Suppressor macrophage (primary cell): ENCODE results near the gene PIF1.
A peak's percentile ranks its signal among the peaks of the same experiment; 100 is the strongest.
"Not testable (repeated sequence)": the region's sequence is repeated elsewhere in the genome, so short reads cannot be mapped to it uniquely, and the experiment has no call there.

Experiments used
- DNase-seq, 4 experiments: peaks; one replicate each; pipeline ENCODE4 v3.0.0-alpha.2; 2020 to 2022

PIF1 gene

DNA sequence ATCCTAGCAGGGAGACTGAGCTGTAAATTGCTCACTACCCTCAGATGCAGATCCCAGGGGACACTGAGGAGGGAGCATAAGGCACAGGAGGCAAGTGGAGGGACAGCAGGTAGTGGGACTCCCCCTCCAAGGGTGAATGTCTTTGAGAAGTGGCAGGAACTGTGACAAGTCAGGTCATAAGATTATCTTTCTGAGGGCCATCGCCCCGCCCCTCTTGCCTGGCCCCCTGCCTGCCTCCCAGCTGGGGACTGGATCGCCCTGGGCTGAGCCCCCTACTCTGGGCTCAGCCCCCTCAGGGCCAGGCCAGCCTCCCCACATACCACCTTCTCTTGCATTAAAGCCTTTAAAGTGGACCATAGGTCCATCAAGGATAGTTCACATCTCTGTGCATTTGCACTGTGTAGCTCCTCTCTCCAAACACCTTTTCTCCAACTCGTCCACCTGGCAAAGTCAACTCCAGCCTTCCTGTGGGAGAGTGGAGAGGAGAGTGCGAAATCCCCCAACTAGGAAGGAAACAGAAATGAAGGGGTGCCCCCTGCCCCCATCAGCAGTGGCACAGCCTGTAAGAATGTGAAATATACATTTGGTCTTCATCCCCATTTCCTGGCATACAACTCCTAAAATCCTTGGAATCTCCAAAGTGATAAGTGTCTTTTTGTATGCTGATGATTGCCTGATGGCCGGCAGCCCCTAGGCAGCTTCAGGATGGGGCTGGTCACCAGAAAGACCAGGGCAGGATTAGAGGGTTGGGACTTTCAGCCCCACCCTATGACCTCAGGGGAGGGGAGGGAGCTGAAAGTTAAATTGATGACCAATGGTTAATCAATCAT, 14.7 kb downstream of the PIF1 start:
- DNase-seq: no peak

DNA sequence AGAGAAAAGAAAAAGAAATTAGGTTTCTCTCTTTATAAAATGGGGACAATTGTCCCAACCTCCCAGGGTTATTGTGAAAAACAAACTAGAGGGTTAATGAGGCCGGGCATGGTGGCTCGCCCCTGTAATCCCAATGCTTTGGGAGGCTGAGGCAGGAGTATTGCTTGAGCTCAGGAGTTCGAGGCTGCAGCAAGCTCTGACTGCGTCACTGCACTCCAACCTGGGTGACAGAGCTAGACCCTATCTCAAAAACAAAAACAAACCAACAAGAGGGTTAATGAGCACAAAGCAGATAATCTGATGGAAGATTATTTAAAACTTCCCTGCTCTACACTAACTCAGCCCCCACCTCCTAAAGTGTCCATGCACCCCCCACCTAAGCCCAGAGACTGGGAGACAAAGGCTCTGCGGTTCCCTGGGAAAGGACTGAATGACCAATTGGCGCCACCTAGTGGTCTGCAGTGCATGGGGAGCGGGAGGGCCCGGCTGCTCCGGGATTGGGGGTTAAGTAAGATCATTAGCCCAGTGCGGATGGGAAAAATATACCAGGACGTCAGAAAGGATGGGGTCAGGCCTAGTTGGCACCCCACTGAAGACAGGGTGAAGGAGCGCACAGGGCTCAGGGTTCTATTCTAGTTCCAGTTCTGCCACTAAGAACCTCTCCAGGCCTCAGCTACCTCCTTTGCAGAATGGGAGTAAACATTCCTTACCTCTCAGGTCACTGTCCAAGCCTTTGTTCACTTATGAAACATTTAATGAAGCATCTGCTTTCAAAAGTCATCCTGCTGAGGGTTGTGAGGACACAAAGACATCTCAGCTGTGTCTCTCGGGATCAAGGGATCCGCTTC, 15.6 kb downstream of the PIF1 start:
- DNase-seq: peak; percentile 78 to 89 (median 85)

DNA sequence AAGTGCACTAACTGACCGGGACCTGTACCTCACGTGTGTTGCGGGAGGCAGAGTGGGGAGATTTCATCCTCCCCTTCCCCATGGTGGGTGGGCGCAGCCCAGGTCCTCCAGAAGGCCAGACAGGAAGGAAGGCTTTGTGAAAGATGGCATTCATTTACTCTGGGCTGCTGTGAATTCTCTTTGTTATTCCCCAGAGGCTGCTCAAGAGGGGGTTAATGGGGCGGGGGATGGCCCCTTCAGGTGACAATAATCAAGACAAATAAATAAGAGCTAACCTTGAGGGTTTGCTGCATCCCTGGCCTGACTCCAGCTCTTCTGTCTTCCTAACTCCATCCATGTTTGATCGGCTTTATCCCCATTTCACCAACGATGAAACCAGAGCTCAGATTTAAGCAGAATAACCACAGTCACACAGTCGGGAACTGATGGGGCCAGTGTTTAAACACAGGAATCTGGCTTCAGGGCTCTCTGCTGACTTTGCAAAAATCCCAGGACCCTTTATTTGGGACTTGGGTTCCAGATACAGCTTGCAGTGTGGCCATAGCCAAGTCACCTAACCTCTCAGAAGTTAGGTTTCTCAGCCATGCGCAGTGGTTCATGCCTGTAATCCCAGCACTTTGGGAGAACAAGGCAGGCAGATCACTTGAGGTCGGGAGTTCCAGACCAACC, 16.5 kb downstream of the PIF1 start:
- DNase-seq: no peak

DNA sequence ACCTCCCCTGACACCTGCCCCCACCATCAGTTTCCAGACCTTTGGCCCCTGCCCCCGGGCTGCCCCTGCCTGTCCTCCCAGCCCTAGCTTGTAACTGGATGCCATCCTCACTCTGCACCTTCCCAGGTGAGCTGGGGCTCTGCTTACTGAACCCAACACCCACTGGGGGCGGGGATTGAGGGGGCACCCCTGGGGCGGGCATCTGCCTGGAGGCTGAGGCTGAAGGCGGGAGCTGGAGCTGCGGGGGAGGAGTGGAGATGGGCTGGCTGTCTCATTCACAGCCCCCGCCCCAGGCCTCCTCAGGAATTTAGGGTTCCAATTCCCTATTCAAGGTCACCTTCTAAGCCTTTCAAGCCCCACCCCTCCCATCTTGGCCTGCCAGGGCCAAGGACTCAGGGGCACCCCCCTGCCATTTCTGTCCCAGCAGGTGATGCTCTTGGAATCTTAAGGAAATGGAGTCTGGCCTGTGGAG, 17.7 kb downstream of the PIF1 start:
- no peak for DNase-seq

DNA sequence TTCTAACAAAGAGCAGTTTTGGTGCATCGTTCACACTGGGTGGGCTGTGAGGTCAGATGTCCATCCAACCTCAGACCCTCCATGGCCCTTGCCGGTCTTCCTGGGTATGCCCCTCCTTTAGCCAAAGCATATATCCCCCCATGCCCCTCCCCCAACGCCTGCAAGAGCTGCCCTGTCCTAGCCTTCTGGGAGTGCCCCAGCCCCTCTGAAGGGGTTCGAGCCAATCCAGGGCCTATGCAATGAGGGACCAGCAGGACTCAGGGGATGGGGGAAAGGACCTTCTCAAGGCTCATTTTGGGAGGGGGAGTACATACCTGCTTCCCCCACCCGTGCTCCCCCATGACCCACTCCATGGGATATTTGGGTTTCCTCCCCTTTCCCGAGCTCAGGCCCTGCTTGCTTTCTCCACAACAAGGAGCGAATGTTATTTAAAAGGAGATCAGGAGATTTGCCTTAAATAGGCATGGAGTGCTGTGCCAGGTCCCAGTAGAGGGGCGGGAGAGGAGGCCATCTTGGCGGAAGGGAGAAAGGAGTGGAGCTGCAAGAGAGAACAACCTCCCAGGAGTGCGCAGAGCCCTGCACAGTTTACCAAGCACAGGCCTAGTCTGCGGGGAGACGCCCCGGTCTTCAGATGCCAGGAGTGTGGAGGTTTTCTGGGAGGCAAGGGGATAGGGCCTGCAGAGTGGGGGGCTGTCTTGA, 18.2 kb downstream of the PIF1 start:
- DNase-seq: no peak

DNA sequence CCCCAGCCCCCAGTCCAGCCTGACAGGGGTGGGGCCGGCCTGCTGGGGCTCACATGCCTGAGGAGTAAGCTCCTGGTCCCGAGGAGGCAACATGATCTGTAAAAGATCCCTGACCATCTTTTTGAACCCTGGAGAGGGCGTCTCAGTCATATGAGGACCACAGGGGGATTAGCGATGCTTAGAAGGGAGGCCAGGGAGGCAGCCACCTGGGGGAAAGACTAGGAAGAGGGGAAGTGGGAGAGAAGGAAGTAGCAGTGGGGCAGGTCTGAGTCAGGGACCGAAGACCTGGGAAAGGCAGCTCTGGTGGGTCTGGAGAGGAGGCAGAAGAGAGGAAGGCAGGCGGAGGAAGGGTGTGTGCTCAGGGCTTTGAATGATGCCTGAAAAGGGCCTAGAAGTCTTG, 18.9 kb downstream of the PIF1 start:
- DNase-seq: no peak

DNA sequence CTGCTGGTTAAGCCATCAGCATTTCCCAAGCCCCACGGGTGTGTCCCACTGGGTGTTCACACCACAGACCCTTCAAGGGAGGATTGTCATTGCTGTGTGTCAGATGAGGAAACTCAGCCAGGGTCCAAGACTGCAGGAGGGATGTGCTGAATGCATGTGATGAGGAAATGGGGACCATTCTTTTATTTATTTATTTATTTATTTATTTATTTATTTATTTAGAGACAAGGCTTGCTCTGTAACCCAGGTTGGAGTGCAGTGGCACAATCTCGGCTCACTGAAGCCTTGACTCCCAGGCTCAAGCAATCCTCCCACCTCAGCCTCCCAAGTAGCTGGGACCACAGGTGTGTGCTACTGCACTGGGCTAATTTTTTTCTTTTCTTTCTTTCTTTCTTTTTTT, 20.8 kb downstream of the PIF1 start:
- DNase-seq: no peak

DNA sequence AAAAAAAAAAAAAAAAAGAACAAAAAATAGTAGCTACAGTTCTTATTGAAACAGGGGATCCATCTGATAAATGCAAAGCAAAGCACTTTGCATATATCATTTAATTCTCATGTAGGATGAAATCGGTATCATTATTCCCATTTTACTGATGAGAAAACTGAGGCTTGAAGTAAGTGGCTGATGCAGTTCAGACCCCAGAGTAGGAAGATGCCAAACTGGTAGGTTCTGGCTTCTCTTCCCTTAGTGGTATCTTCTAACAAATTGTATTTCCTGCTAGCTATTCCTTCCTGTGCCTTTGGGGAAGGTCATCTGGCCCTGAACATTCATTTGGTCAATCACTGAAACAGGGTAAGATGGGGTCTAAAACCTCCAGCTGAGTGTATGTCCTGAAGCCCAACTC, 21.9 kb downstream of the PIF1 start:
- no peak for DNase-seq

DNA sequence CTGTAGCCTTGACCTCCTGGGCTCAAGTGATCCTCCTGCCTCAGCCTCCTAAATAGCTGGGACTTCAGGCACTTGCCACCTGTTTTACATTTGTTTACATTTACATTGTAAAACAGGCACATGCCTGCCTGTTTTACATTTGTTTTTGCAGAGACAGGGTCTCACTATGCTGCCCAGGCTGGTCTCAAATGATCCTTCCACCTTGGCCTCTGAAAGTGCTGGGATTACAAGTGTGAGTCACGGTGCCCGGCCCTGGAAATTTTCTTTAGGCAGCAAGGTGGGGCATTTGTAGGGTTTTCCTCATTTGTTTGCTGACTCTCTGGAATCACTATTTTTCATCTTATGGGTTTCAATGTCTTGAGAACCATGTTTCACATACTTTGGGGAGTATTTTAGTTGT, 25.0 kb downstream of the PIF1 start:
- no peak for DNase-seq

DNA sequence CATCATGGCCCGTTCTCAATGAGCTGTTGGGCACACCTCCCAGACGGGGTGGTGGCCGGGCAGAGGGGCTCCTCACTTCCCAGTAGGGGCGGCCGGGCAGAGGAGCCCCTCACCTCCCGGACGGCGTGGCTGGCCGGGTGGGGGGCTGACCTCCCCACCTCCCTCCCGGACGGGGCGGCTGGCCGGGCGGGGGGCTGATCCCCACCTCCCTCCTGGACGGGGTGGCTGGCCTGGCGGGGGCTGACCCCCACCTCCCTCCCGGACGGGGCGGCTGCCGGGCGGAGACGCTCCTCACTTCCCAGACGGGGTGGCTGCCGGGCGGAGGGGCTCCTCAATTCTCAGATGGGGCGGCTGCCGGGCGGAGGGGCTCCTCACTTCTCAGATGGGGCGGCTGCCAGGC, 26.5 kb downstream of the PIF1 start:
- not testable (repeated sequence) for DNase-seq

DNA sequence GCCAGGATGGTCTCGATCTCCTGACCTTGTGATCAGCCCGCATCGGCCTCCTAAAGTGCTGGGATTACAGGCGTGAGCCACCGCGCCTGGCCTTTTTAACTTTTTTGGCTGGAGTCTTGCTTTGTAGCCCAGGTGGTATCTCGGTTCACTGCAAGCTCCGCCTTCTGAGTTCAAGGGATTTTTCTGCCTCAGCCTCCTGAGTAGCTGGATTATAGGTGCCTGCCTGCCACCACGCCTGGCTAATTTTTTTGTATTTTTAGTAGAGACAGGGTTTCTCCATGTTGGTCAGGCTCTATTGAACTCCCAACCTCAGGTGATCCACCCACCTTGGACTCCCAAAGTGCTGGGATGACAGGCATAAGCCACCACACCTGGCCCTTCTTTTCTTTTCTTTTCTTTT, 29.5 kb downstream of the PIF1 start:
- DNase-seq: not testable (repeated sequence)

DNA sequence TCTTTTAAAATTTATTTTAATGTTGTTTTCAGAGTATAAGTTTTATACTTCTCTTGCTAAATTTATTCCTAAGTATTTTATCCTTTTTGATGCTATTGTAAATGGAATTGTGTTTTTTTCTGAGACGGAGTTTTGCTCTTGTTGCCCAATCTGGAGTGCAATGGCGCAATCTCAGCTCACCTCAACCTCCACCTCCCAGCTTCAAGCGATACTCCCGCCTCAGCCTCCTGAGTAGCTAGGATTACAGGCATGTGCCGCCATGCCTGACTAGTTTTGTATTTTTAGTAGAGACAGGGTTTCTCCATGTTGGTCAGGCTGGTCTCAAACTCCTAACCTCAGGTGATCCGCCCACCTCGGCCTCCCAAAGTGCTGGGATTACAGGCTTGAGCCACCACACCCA, 30.1 kb downstream of the PIF1 start:
- not testable (repeated sequence) for DNase-seq

DNA sequence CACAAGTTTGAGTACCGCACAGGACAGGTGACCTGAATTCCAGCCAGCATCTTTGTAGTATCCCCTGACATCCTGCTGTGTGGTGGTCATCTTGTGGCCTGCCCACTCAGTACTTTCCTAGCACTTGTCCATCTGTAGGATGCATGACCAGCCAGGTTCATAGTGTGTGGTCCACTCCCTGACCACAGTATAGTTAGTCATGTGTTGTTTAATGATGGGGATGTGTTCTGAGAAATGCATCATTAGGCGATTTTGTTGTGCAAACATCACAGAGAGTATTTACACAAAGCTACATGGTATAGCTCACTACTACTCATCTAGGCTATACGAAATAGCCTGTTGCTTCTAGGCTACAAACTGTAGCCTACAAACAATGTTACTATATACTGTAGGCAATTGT, 33.2 kb downstream of the PIF1 start:
- no peak for DNase-seq

DNA sequence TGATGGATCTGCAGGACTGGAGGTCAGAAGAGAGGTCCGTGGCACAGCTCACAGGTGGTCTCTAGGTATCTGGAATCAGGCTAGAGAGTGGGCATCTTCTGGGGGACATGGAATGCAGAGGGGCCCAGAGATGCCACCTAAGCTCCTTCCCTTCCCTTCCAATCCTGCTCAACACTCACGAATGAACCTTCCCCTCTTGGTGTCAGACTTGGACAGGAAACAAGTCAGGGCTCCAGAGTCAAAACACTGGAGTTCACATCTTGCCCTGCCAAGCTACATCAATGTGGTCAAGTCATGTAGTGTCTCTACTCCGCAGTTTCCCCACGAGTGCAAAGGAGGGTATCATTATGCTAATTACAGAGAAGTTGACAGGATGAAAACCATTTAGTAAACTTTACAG, 34.0 kb downstream of the PIF1 start:
- DNase-seq: no peak

DNA sequence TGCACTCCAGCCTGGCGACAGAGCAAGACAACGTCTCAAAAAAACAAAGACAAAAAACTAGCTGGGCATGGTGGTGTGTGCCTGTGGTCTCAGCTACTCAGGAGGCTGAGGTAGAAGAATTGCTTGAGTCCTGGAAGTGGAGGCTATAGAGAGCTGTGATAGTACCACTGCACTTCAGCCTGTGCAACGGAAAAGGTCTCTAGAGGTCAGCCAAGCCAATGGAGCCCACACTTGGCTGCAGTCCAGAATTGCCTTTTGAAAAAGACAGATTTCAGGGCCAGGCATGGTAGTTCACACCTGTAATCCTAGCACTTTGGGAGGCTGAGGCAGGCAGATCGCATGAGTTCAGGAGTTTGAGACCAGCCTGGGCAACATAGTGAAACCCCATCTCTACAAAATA, 41.7 kb downstream of the PIF1 start:
- no peak for DNase-seq

DNA sequence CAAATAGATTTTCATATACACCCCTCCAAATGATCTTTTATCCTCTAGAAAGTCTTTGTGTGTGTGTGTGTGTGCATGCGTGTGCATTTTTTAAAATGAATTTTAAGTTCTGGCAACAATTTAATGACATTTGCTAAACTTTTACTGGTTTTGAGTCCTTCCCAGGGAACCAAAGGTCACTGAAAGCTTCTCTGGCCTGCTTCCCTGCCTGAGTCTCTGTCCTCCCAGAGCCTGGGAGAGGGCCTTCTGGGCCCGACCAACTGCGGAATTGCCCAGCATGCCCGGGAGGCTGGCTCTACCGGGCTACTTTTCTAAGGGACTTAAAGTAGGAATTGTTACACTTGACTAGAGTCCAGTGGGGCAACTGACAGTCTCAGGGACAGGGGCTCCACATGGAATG, 42.7 kb downstream of the PIF1 start:
- no peak for DNase-seq

DNA sequence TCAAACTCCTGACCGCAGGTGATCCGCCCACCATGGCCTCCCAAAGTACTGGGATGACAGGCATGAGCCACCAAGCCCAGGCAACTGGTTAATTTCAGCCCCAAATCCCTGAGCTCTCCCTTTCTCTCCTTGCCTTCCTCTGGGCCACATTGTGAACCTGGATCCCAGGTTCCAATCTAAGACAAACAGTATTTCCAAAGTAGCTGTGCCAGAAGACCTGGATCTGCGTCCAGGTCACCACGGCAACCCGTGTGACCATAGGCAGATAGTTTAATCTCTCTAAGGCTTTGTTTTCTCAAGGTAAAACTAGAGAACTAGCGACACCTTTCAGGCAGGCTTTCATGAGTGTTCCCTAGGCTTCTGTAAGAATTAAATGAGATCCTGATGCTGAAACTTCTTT, 44.1 kb downstream of the PIF1 start:
- no peak for DNase-seq

DNA sequence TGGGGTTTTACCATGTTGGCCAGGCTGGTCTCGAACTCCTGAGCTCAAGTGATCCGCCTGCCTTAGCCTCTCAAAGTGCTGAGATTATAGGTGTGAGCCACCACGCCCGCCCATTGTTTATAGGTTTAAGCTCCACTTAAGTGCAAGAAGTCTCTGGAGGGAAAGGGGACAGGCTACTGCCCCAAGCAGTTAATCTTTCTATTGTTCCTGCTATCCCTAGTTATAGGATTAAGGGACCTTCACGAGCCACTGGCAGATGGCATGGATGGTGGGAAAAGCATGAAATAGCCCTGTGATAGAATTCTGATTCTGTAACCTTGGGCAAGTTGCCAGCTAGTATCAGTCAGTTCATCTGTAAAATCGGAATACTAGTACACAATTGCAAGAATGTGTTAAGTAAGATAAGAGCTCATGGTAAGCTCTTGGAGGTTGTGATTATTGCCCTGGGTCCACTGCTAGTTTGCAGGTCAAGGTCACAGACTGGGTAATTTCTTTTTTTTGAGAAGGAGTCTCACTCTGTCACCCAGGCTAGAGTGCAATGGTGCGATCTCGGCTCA, 44.8 kb downstream of the PIF1 start:
- DNase-seq: no peak

DNA sequence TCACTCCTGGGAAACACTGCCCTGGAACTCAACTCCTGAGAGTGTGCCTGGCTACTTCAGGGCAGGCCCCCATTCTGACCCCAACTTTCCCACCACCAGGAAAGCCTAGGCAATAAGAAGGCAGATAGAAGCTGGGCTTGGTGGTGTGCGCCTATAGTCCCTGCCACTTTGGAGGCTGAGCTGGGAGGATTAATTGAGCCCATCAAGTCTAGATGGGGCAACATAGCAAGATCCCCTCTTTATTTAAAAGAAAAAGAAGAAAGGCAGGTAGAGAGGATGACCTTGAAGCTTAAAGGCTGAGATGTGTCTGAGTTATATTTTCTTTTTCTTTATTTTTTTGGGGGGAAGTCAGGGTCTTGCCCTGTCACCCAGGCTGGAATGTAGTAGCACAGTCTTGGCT, 45.8 kb downstream of the PIF1 start:
- no peak for DNase-seq

DNA sequence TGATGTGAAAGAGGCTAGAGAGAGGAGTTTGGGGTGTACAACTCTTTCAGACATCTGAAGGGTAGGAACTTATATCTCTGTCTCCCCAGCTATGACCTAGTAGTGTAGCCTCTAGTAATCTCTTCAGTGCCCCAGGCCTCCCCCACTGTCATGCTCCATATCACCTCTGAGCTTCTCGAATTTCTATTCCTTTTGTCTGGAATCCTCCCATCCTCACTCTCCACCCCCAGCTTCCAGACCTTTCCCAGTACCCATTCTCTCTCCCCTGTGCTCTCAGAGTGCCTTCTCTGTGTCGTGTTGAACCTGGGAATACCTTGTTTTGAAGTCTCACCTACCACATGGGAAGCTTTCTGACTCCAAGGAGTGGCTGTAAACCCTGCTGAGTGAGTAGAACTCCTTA, 46.4 kb downstream of the PIF1 start:
- DNase-seq: no peak

DNA sequence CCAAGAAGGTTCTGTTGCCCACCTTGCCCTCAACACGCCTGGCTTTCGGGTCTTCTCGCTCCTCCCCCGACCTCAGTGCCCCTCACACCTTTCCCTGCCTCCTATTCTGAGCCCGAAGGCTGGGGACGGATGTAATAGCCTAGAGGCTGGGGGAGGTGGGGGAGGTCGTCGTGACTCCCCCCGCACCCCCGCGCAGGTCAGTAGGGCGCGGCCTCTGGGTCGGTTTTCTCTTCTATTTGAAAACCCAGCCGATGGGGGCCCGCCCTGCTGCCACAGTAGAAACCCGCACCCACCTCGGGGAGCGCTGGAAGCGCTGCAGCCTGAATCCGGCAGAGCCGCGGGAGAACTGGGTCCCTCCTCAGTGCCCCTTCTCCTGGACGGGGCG, 49.1 kb downstream of the PIF1 start:
- no peak for DNase-seq
